GM18867 (cell line): ENCODE results near the gene ECM1.

ENCODE experiments used
- ATAC-seq: cut with Tn5 transposase; IDR thresholded peaks from one replicate; pipeline ENCODE4 v1.9.1; 2021; ENCODE audit warnings: mild to moderate bottlenecking, moderate library complexity; ENCODE audit not compliant: unreplicated experiment

ECM1 gene

GRCh38 chr1:150543500-150544143, 35.7 kb downstream of the ECM1 start:
- no peak for ATAC-seq

- no peak for ATAC-seq
Measured at GRCh38 chr1:150544204-150544603, 36.3 kb downstream of the ECM1 start.

- ATAC-seq: no peak
Measured at GRCh38 chr1:150545486-150546032, 37.6 kb downstream of the ECM1 start.

GRCh38 chr1:150546294-150546937, 38.5 kb downstream of the ECM1 start:
- no peak for ATAC-seq

- no peak for ATAC-seq
Measured at GRCh38 chr1:150548324-150548631, 40.4 kb downstream of the ECM1 start.

GRCh38 chr1:150548632-150549495, 41.0 kb downstream of the ECM1 start, which contains the start of gene ADAMTSL4:
Gene ADAMTSL4 (plus strand): TSS chr1:150549408. CDS start chr1:150552289, 2,881 bp downstream.
- ATAC-seq: no peak

GRCh38 chr1:150549496-150550221, 41.8 kb downstream of the ECM1 start:
- no peak for ATAC-seq

GRCh38 chr1:150550222-150551050, 42.5 kb downstream of the ECM1 start:
- ATAC-seq: no peak

GRCh38 chr1:150551051-150551783, 43.3 kb downstream of the ECM1 start:
- ATAC-seq: no peak

- ATAC-seq: no peak
Measured at GRCh38 chr1:150551784-150552127, 43.8 kb downstream of the ECM1 start.

GRCh38 chr1:150552128-150552910, 44.4 kb downstream of the ECM1 start:
- no peak for ATAC-seq

- ATAC-seq: no peak
Measured at GRCh38 chr1:150552911-150553289, 45.0 kb downstream of the ECM1 start.

- ATAC-seq: no peak
Measured at GRCh38 chr1:150553392-150554085, 45.6 kb downstream of the ECM1 start.

- ATAC-seq: no peak
Measured at GRCh38 chr1:150554086-150554452, 46.2 kb downstream of the ECM1 start.

GRCh38 chr1:150555198-150555970, 47.5 kb downstream of the ECM1 start:
- no peak for ATAC-seq

- no peak for ATAC-seq
Measured at GRCh38 chr1:150555971-150556865, 48.3 kb downstream of the ECM1 start.
